WERI-Rb-1 (cell line): ENCODE results near the gene SAMHD1.
"Not testable (repeated sequence)": the region's sequence is repeated elsewhere in the genome, so short reads cannot be mapped to it uniquely, and the experiment has no call there.

Experiments used
- DNase-seq: peaks from one replicate; pipeline ENCODE4 v3.0.0-alpha.2; 2020
- H3K27ac ChIP-seq: fragments of 250-450 bp; sonication (Bioruptor Pico); 2 replicates; pipeline ENCODE4 v1.5.1; 2020; ENCODE audit warnings: mild to moderate bottlenecking, moderate library complexity
- H3K27me3 ChIP-seq: fragments of 250-450 bp; sonication (Bioruptor Pico); 2 replicates; pipeline ENCODE4 v1.5.1; 2021; ENCODE audit warnings: mild to moderate bottlenecking, low read depth, moderate library complexity; ENCODE audit not compliant: insufficient read depth, severe bottlenecking
- H3K36me3 ChIP-seq: fragments of 250-450 bp; sonication (Bioruptor Pico); 2 replicates; pipeline ENCODE4 v1.5.1; 2020; ENCODE audit warnings: mild to moderate bottlenecking, moderate library complexity
- H3K4me3 ChIP-seq: 2 replicates; pipeline ENCODE4 v1.5.1; 2011; ENCODE audit warnings: low read depth, mild to moderate bottlenecking, control low read depth, low read length
- H3K9me3 ChIP-seq: fragments of 250-450 bp; sonication (Bioruptor Pico); 2 replicates; pipeline ENCODE4 v1.5.1; 2021; ENCODE audit warnings: mild to moderate bottlenecking, moderate library complexity; ENCODE audit not compliant: severe bottlenecking
- TF ChIP-seq, protein P1 (sequence below): IDR thresholded peaks from 2 replicates; pipeline ENCODE4 v1.5.1; 2011; ENCODE audit warnings: low read depth, mild to moderate bottlenecking, control low read depth, inconsistent platforms, low read length

Gene SAMHD1

DNA sequence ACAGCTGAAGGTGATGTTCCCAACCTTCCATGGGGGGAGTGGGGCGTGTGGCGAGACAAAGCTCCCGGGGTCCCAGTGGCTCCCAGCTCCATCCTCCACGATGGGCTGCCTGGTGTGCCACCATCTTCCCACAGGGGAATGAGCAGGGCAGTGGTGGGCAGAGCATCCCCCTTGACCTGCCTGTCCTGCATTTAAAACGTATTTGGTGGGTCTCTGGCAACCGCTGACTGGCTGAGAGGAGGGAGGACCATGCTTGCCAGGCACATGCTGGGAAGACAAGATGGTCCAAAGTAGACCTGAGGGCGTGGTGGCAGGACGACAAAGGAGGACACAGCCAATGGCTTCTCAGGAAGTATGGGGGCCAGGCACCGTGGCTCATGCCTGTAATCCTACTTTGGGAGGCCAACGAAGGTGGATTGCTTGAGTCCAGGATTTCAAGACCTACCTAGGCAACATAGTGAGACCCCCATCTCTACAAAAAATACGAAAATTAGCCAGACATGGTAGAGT, 70.7 kb downstream of the SAMHD1 start:
- DNase-seq, result no peak
- Histone ChIP-seq H3K27ac (no peak overlapping the region), H3K9me3 (no peaks in the 10 kb centered on the region), H3K36me3 (no peaks in the 10 kb centered on the region), H3K27me3 (no peaks in the 10 kb centered on the region), H3K4me3 (no peak overlapping the region)
- TF ChIP-seq, protein P1, sequence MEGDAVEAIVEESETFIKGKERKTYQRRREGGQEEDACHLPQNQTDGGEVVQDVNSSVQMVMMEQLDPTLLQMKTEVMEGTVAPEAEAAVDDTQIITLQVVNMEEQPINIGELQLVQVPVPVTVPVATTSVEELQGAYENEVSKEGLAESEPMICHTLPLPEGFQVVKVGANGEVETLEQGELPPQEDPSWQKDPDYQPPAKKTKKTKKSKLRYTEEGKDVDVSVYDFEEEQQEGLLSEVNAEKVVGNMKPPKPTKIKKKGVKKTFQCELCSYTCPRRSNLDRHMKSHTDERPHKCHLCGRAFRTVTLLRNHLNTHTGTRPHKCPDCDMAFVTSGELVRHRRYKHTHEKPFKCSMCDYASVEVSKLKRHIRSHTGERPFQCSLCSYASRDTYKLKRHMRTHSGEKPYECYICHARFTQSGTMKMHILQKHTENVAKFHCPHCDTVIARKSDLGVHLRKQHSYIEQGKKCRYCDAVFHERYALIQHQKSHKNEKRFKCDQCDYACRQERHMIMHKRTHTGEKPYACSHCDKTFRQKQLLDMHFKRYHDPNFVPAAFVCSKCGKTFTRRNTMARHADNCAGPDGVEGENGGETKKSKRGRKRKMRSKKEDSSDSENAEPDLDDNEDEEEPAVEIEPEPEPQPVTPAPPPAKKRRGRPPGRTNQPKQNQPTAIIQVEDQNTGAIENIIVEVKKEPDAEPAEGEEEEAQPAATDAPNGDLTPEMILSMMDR, result no peak

DNA sequence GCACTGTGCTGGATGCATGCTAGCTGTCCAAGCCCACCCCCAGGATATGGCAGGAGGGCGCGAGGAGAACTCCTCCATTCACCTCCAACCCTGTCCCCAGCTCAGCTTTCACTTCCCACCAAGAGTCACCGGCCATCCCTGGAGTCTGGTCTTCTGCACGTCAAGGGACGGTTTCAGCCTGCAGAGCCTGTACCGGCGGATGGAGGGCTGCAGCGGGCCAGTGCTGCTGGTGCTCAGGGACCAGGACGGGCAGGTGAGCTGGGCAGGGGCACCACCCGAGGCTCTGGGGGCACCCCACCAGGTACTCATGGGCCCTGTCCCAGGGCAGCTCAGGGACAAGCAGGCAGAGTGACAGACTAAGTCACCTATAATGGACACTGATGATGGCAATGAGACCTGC, 72.6 kb downstream of the SAMHD1 start:
- TF ChIP-seq, protein P1, result no peak
- no peaks in the 10 kb centered on the region for H3K27me3 ChIP-seq
- no peak overlapping the region for H3K4me3 ChIP-seq
- H3K36me3 ChIP-seq, result no peaks in the 10 kb centered on the region
- DNase-seq, result no peak
- H3K27ac ChIP-seq, result no peak overlapping the region
- no peaks in the 10 kb centered on the region for H3K9me3 ChIP-seq

DNA sequence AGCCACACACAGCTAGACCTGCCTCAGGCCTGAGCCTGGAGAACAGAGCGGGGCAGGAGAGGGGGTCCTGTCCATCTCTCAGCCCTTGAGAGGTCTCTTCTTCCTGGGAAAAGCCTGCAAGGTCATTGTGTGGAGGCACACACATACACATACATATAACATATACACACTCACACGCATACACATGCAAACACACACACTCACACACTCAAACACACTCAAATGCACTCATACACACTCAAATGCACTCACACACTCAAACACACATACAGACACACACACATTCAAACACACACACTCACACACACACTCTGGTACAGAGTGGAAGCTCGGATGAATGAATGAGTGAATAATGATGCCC, 75.1 kb downstream of the SAMHD1 start:
- no peaks in the 10 kb centered on the region for H3K9me3 ChIP-seq
- no peak for DNase-seq
- no peak overlapping the region for H3K27ac ChIP-seq
- TF ChIP-seq, protein P1, result no peak
- H3K36me3 ChIP-seq, result no peaks in the 10 kb centered on the region
- H3K4me3 ChIP-seq, result no peak overlapping the region
- H3K27me3 ChIP-seq, result no peaks in the 10 kb centered on the region

DNA sequence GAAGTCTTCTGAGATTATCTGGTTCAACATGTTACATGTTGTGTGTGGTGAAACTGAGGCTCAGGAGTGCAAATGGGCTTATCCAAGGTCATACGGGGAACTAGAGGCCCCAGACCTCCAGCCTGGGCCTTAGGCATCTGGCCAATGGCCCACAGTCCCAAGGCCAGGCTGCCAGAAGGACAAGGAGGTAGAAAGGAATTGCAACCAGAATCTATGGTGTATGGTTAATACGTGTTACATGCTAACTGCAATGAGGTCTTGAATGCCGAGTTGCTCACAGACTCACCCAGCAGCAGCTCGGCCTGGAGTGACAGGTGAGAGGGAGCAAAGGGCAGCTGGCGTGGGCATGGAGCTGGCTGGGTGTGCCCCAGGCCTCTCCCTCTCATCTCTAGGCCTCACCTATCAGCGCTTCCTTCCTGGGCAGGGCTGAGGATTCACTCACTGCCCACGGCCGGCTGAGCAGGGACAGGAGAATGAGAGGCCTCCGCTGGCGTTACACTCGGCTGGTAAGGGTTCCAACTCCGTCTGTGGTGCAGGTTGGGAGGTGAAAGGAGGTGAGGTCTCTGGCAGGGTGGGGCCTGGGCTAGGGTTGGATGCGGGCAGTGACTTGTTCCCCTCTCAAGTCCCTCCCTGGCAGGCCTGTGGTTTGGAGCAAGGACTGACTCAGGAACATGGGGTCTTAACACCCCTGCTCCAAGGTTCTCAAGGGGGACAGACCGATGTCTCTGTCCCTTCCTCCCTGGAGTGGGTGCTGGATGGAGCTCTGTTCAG, 75.6 kb downstream of the SAMHD1 start, which contains the start of gene TLDC2:
TLDC2 (plus strand) TSS at position 437 of the 771 bp plus-strand sequence; CDS start at position 474, 37 bp downstream.
- DNase-seq, result no peak
- Histone ChIP-seq H3K36me3 (no peaks in the 10 kb centered on the region), H3K9me3 (no peaks in the 10 kb centered on the region), H3K27me3 (no peaks in the 10 kb centered on the region), H3K27ac (no peak within 1 kb of the TSS), H3K4me3 (no peak within 1 kb of the TSS)
- TF ChIP-seq, protein P1, result no peak

DNA sequence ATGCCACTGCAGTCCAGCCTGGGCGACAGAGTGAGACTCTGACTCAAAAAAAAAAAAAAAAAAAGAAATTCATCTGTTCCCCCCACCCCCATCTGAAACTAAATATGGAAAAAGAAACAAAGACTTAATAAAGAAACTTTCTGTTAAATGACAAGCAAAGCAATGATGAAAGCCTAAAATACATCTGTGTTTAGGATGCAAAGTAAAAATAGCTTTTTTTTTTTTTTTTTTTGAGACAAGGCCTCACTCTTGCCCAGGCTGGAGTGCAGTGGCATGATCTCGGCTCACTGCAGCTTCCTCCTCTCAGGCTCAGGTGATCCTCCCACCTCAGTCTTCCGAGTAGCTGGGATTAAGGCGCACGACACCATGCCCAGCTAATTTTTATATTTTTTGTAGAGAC, 76.4 kb downstream of the SAMHD1 start:
- not testable (repeated sequence) for H3K27ac ChIP-seq, H3K36me3 ChIP-seq, H3K9me3 ChIP-seq, H3K4me3 ChIP-seq, H3K27me3 ChIP-seq, DNase-seq

DNA sequence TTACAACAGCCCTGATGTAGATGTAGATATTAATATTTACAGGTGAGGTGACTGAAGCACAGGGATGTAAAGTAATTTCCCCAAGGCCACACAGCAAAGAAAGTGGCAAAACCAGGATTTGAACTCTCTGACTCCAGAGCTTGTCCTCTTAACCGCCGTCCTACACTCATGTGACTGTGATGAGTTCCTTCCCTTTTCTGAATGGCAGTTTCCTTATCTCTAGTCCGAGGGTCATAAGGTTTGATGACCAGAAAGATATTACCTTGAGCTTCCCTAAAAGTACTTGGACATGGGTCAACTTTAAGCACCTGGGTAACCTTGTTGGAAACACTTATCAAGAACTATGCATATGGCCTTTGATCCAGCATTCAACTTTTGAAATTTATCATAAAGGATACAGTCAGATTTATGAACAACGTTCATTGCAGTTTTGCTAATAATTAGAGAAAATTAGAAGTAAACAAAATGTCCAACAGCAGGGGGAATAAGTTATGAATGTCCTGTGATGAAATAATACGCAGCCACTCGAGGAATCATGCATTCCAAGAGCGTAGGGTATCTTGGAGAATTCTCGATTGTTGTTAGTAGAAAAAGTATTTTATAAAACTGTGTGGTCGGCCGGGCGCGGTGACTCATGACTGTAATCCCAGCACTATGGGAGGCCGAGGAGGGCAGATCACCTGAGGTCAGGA, 77.9 kb downstream of the SAMHD1 start:
- TF ChIP-seq, protein P1, result no peak
- H3K27ac ChIP-seq, result no peak overlapping the region
- DNase-seq, result no peak
- no peaks in the 10 kb centered on the region for H3K9me3 ChIP-seq
- no peak overlapping the region for H3K4me3 ChIP-seq
- H3K27me3 ChIP-seq, result no peaks in the 10 kb centered on the region
- H3K36me3 ChIP-seq, result no peaks in the 10 kb centered on the region
